SK-N-SH treated with all-trans-retinoic acid at 6 μM for 48 hours (cell line): Measurements from ENCODE around the gene CLCF1.

Experiments
- BACH2 ChIP-seq: fragments of 250-450 bp; sonication (Bioruptor Pico); IDR thresholded peaks from 2 replicates; pipeline ENCODE4 v1.9.0; 2021; ENCODE audit warnings: mild to moderate bottlenecking, borderline replicate concordance
- CSDC2 ChIP-seq: fragments of 250-450 bp; sonication (Bioruptor Pico); IDR thresholded peaks from 2 replicates; pipeline ENCODE4 v1.5.0; 2020; ENCODE audit warnings: mild to moderate bottlenecking, moderate library complexity
- PATZ1 ChIP-seq: fragments of 250-450 bp; sonication (Bioruptor Pico); IDR thresholded peaks from 2 replicates; pipeline ENCODE4 v1.8.0; 2020; ENCODE audit warnings: mild to moderate bottlenecking, moderate library complexity, borderline replicate concordance
- RARB ChIP-seq: fragments of 250-450 bp; sonication (Bioruptor Pico); IDR thresholded peaks from 2 replicates; pipeline ENCODE4 v1.8.0; 2021; ENCODE audit warnings: mild to moderate bottlenecking, moderate library complexity
- TF ChIP-seq, protein P1 (sequence below): fragments of 250-450 bp; sonication (Bioruptor Pico); IDR thresholded peaks from 2 replicates; pipeline ENCODE4 v1.5.1; 2021; ENCODE audit warnings: mild to moderate bottlenecking, moderate library complexity

GRCh38 chr11:67365736-67366444 lies 7.5 kb downstream of the CLCF1 start:
- no peak for TF ChIP-seq RARB (CRISPR knock-in tag)
- no peak for TF ChIP-seq PATZ1 (CRISPR knock-in tag)
- no peak for TF ChIP-seq CSDC2 (CRISPR knock-in tag)
- no peak for TF ChIP-seq BACH2 (CRISPR knock-in tag)
- TF ChIP-seq, protein P1, sequence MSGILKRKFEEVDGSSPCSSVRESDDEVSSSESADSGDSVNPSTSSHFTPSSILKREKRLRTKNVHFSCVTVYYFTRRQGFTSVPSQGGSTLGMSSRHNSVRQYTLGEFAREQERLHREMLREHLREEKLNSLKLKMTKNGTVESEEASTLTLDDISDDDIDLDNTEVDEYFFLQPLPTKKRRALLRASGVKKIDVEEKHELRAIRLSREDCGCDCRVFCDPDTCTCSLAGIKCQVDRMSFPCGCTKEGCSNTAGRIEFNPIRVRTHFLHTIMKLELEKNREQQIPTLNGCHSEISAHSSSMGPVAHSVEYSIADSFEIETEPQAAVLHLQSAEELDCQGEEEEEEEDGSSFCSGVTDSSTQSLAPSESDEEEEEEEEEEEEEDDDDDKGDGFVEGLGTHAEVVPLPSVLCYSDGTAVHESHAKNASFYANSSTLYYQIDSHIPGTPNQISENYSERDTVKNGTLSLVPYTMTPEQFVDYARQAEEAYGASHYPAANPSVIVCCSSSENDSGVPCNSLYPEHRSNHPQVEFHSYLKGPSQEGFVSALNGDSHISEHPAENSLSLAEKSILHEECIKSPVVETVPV (CRISPR knock-in tag) = no peak
